ENCODE results near the gene GBA2. TPM values are rescaled to one million over a fixed set of nuclear protein-coding genes. Genes with fewer than 3 reads are reported as not detected.

The GBA2 gene
- polyA plus RNA-seq, 1 donor (not counting 4 experiments of a cell fraction or from before 2014, with no cell fraction given) = 31.7 TPM

GRCh38 chr9:35741740-35742139, 7.3 kb downstream of the GBA2 start:
- no peak overlapping the region for H2AFZ ChIP-seq (ENCODE audit: control insufficient read depth, low read length)
- H3K36me3 ChIP-seq (ENCODE audit: control insufficient read depth in 2 of 2, extremely low read depth in 1 of 2, insufficient read depth in 2 of 2, low read length in 2 of 2) = peaks cover 40 to 57% of the 10 kb centered on the region in 2 experiments
- H3K4me2 ChIP-seq (ENCODE audit: control insufficient read depth, extremely low read depth, insufficient read depth, low read depth, low read length) = no peak overlapping the region
- H3K27ac ChIP-seq (ENCODE audit: control insufficient read depth, insufficient read depth, low read length) = no peak overlapping the region
- dilution Hi-C loops (cut with MboI; ENCODE audit: extremely low pct_ligation_motif_present, low sequenced_read_pairs) = no loop called here
- no peaks in the 10 kb centered on the region for H3K9me3 ChIP-seq (ENCODE audit: control insufficient read depth, low read depth, low read length)
- no peak for FAIRE-seq
- no peak for TF ChIP-seq CTCF (optimal IDR thresholded peaks at IDR 0.05 in 1 of 3, IDR thresholded peaks at IDR 0.05 in 1 of 3, conservative IDR thresholded peaks at IDR 0.05 in 1 of 3; ENCODE audit: extremely low read depth in 1 of 3, insufficient read depth in 2 of 3, low read length in 3 of 3)
- no peak for TF ChIP-seq EZH2 (IDR thresholded peaks at IDR 0.05; ENCODE audit: low read length)
- no peak overlapping the region for H3K9ac ChIP-seq (ENCODE audit: control insufficient read depth, extremely low read depth, insufficient read depth, low read length)
- no peak overlapping the region for H3K4me3 ChIP-seq (ENCODE audit: control insufficient read depth in 2 of 3, extremely low read depth in 1 of 3, insufficient read depth in 2 of 3, low read depth in 1 of 3, low read length in 3 of 3)
- H4K20me1 ChIP-seq (ENCODE audit: control insufficient read depth, extremely low read depth, insufficient read depth, low read length) = no peaks in the 10 kb centered on the region
- DNase-seq (ENCODE audit: low read depth, low spot score) = no peak
- H3K9me1 ChIP-seq (ENCODE audit: control insufficient read depth, extremely low read depth, insufficient read depth, low read length) = peaks cover 3% of the 10 kb centered on the region
- H3K27me3 ChIP-seq (ENCODE audit: control insufficient read depth, extremely low read depth, insufficient read depth, low read length) = no peaks in the 10 kb centered on the region
- H3K4me1 ChIP-seq (ENCODE audit: control insufficient read depth, extremely low read depth, insufficient read depth, low read length) = peaks cover 7% of the 10 kb centered on the region
- peaks cover 17% of the 10 kb centered on the region for H3K79me2 ChIP-seq (ENCODE audit: control insufficient read depth, insufficient read depth, low read length)

DNA sequence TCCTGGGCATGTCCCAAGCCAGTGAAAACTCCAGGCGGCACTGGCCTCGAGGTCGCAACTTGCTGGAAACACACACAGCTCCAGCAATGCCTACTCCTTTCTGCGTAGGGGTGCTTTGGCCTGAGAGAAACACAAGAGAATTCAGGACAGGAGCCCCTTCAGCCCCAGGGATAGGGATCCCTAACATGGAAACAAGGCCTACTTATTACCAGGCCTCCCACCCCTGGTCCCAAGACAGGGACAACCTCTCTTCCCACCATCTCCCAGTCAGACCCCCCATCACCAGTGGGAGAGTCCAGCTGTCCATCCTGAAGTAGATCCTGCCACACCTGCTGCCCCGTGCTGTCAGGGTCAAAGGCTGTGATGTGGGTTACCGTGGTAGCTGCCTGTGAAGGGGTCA, 8.8 kb downstream of the GBA2 start:
- dilution Hi-C loops (cut with MboI; ENCODE audit: extremely low pct_ligation_motif_present, low sequenced_read_pairs) = no loop called here

More for the DNA sequence above, 8.8 kb downstream of the GBA2 start:
- no peak overlapping the region for H3K4me2 ChIP-seq (ENCODE audit: control insufficient read depth, extremely low read depth, insufficient read depth, low read depth, low read length)
- no peak overlapping the region for H2AFZ ChIP-seq (ENCODE audit: control insufficient read depth, low read length)
- H3K4me1 ChIP-seq (ENCODE audit: control insufficient read depth, extremely low read depth, insufficient read depth, low read length) = no peaks in the 10 kb centered on the region
- no peak overlapping the region for H3K4me3 ChIP-seq (ENCODE audit: control insufficient read depth in 2 of 3, extremely low read depth in 1 of 3, insufficient read depth in 2 of 3, low read depth in 1 of 3, low read length in 3 of 3)
- FAIRE-seq (no peak), DNase-seq (ENCODE audit: low read depth, low spot score) (no peak)
- no peak for TF ChIP-seq EZH2 (IDR thresholded peaks at IDR 0.05; ENCODE audit: low read length)
- no peak for TF ChIP-seq CTCF (optimal IDR thresholded peaks at IDR 0.05 in 1 of 3, IDR thresholded peaks at IDR 0.05 in 1 of 3, conservative IDR thresholded peaks at IDR 0.05 in 1 of 3; ENCODE audit: extremely low read depth in 1 of 3, insufficient read depth in 2 of 3, low read length in 3 of 3)
- H3K27me3 ChIP-seq (ENCODE audit: control insufficient read depth, extremely low read depth, insufficient read depth, low read length) = no peaks in the 10 kb centered on the region
- peaks cover 6% of the 10 kb centered on the region for H3K79me2 ChIP-seq (ENCODE audit: control insufficient read depth, insufficient read depth, low read length)
- no peaks in the 10 kb centered on the region for H3K9me1 ChIP-seq (ENCODE audit: control insufficient read depth, extremely low read depth, insufficient read depth, low read length)
- H3K36me3 ChIP-seq (ENCODE audit: control insufficient read depth in 2 of 2, extremely low read depth in 1 of 2, insufficient read depth in 2 of 2, low read length in 2 of 2) = peaks cover 55 to 69% of the 10 kb centered on the region in 2 experiments
- no peaks in the 10 kb centered on the region for H3K9me3 ChIP-seq (ENCODE audit: control insufficient read depth, low read depth, low read length)
- H3K27ac ChIP-seq (ENCODE audit: control insufficient read depth, insufficient read depth, low read length) = no peak overlapping the region
- no peaks in the 10 kb centered on the region for H4K20me1 ChIP-seq (ENCODE audit: control insufficient read depth, extremely low read depth, insufficient read depth, low read length)
- no peak overlapping the region for H3K9ac ChIP-seq (ENCODE audit: control insufficient read depth, extremely low read depth, insufficient read depth, low read length)
